Myocyte (in vitro differentiated cells): ENCODE measurements around the gene MIB2. TPM values are rescaled to one million over a fixed set of nuclear protein-coding genes. Genes with fewer than 3 reads are reported as not detected.

Experiments
- DNase-seq: peaks from one replicate; pipeline ENCODE4 v3.0.0-alpha.2; 2012; ENCODE audit warnings: low read depth
- total RNA-seq: library from RNA; depleted of rRNA; stranded (reverse); fragments of >200 nt; gene quantifications from 2 replicates; pipeline ENCODE4 v1.2.3, GENCODE V29; 2014

MIB2 gene
- total RNA-seq, 1 donor from 2014 or later = 89.5 TPM

DNA sequence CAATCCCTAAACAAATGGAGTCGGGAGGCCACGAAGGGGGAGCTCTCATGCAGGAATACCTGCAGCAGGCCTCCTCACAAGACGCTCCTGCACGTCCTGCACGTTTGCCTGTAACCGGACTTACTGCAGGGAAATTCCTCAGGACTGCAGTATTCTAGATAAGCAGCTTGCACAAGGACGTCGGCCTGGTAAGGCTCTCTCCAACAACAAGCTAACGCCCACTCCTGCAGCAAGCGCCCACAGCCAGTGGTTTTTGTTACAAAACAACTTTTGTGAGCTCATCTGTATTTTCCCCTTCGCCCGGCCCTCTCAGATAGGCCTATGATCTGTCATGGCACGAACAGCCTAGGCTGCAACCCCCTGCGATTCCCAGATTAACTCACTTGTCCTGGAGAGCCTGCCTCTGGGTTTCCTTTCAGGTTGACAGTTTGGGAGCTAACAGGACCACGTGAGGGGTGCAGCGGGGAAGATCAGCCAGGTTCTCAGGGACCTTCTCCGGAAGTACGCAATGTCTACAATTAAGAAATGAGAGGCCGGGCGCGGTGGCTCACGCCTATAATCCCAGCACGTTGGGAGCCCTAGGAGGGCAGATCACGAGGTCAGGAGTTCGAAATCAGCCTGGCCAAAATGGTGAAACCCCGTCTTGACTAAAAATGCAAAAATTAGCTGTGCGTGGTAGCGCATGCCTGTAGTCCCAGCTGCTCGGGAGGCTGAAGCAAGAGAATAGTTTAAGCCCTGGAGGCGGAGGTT, 921 bp upstream of the MIB2 start:
- DNase-seq = peak; percentile 9

GRCh38 chr1:1614954-1615255, 395 bp upstream of the MIB2 start:
- DNase-seq = no peak

GRCh38 chr1:1616045-1616790, 918 bp downstream of the MIB2 start:
- peak; percentile 35 for DNase-seq

DNA sequence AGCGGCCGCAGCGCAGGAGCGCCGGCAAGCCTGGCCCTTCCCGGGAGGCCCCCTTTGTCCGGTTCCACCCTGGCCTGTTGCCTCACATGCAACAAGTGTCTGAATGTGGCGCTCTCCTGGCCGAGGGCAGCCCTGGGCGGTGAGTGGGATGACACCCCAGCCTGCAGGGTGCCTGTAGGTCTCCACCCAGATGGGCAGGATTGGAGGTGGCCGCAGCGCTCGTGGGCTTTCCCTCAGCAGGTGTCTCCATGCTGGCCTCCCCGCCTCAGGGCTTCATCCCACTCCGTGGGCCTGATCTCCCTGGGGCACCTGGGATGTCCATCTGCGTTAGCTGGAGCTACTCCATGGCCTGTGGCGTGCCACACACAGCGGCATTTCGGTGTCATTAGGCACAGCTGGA, 1.5 kb downstream of the MIB2 start:
- no peak for DNase-seq

- no peak for DNase-seq
These were observed 2.2 kb downstream of the MIB2 start for GRCh38 chr1:1617516-1617915.

DNA sequence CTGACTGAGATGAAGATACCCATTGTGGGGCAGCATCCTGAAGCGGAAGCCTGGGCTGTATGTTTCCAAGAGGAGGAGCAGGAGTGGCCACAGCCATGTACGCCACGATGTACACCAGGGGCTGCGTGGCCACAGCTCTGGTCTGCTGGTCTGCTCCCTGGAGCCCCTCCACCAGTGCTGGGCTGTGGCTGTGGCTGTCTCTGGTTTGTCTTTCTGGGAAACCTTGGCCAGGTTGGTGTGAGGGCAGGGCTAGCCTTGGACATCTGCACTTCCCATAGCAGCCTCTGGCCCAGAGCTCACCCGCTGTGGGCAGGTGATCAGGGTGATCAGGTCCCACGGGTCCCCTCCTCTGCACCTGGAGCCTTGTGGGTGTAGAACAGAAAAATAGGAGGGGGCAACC, 2.6 kb downstream of the MIB2 start:
- DNase-seq = no peak

- DNase-seq = no peak
These were observed 3.2 kb downstream of the MIB2 start for GRCh38 chr1:1618396-1619068.

DNA sequence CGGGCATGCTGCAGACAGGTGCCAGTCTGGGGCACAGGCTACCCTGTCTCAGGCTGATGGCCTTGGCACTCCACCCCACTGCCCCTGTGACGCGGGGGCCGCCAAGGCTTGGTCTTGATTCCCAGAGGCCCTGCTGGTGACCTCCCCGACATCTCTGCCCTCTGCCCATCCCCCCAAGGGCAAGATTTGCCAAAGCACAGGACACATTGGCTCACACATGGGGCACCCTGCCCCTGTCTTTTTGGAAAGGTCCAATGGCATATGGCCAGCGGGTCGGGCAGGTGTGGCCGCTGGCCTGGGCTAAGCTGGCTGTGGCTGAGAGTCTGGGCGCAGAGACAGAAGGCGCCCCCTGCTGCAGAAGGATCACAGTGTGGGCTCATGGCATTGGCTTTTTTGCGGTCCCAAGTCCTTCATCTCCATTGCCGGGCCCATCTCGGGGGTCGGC, 4.6 kb downstream of the MIB2 start:
- DNase-seq = peak; percentile 47

- no peak for DNase-seq
These were observed 5.3 kb downstream of the MIB2 start for GRCh38 chr1:1620433-1621139.

DNA sequence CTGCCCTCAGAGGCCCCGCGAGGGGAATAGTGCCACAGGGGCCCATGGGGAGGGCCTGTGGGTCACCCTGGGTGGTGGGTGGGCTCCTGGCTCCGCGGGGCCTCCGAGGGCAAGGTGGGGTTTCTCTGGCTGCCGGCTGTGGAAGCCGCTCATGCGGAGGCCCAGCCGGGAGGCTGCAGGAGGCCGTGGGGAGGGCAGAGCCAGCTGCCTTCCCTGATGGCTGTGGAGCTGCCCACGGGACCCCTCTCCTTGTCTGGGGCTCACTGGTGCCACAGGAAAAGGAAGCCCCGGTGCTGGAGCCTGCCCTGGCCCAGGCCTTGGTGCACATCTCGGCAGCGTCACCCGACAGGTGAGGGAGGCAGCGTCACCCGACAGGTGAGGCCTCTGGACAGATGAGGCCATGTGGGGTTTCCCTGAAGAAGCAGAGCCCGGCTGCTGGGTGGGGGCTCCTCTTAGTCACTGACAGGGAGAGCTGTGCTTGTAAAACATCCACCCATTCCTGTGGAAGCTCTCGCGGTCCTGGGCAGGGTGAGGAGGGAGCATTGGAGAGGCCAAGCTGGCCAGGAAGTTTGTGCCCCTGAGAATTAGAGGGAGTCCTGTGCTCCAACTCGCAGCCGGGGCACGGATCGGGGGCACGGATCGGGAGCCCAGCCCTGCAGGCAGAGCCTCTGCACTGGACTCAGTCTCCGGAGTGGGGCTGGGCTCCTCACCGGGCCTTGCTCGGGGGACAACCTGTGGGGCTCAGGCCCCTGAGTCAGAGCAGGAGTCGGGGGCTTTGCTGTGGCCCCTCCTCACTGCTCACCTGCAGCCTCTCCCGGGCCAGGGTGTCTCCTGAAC, 6.1 kb downstream of the MIB2 start:
- no peak for DNase-seq

DNA sequence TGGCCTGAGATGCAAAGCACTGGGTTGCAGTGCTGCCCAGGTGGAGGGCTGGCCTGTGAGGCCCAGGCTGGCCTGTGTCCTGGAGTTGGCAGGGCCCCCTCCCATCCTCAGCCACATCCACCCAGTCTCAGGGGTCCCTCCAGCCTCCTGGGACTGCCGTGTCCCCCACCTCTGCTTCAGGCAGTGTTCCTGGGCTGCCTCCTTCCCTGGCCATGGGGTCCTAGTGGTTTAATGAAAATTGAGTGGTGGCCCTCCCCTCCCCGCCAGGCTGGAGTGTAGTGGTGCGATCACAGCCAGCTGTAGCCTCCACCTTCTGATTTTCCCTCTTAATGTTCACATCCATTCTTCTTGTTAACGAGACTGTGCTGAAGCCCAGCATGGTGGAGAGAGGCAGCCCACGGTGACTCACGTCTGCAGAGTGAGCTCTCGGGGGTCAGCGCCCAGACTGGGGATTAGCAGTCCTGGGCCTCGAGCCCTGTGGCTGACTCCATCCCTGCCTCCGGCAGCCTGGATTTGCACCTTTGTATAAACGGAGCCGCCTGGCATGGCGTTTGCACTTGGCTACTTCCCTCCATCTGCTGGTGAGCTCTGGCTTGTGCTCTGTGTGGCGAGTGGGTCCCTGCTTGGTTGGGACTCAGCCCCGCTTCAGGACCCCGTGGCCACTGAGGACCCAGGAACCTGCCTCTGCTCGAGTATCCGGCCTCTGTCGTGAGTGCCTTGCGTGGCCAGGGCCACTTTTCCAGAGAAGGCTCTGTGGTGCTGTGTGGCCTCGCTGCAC, 6.9 kb downstream of the MIB2 start:
- DNase-seq = no peak

GRCh38 chr1:1622788-1623094, 7.4 kb downstream of the MIB2 start:
- no peak for DNase-seq

DNA sequence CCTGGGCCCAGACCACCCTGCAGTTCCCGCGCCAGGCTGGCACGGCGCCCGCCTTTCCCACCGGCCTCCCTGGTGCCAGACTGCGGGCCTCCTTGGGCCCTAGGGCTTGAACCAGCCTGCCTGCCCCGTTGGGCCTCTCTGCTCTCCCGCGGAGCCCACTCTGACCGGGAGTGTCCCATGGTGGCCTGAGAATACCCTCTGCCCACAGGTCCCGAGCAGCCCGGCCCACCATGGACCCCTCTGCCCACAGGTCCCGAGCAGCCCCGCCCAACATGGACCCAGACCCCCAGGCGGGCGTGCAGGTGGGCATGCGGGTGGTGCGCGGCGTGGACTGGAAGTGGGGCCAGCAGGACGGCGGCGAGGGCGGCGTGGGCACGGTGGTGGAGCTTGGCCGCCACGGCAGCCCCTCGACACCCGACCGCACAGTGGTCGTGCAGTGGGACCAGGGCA, 7.9 kb downstream of the MIB2 start:
- DNase-seq = no peak

DNA sequence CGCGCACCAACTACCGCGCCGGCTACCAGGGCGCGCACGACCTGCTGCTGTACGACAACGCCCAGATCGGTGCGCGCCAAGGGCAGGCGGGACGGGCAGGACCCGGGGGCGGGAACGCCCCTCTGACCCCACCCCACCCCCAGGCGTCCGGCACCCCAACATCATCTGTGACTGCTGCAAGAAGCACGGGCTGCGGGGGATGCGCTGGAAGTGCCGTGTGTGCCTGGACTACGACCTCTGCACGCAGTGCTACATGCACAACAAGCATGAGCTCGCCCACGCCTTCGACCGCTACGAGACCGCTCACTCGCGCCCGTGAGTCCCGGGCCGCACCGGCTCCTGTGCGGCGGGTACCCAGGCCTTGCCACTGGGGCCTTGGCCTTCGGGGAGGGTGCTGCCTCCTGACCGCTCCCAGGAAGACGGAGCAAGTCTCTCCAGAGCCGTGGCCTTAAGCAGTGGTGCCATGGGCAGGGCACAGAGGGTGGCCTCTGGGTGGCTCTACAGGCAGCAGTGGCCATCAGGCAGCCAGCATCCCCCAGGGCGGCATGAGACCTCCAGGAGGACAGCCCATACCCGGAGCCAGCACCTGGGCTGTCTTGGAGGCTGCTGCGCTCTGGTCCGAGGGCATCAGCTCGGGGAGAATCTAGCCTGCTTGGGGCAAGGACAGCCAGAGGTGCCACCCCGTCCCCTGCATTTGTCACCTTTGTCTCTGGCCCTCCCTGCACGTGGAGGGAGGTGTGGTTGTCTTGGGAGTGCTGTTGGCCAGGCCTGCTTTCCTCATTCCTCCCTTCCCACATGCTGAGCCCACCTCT, 8.5 kb downstream of the MIB2 start:
- no peak for DNase-seq

GRCh38 chr1:1624443-1625403, 9.4 kb downstream of the MIB2 start:
- no peak for DNase-seq

GRCh38 chr1:1625404-1625775, 10.1 kb downstream of the MIB2 start:
- DNase-seq = no peak

DNA sequence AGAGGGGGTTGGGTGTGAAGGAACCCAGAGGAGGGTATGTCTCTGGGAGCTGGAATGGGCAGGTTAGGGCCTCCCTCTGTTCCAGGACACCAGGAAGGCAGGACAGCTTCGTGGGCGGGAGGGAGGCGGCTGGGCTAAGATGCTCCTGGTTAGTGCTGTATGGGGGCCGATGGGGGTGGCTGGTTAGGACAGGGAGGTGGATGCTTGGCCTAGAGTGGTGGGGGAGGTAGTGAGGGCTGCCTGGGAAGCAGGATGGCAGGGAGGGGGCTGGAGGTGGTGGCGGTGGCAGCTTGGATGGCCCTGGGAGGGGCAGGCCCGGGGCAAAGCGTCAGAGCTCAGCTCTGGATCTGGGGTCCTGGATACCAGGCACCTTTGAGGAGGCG, 10.5 kb downstream of the MIB2 start:
- DNase-seq = no peak
